ENCODE results near the gene SERGEF.

Gene SERGEF

GRCh38 chr11:17752144-17752543 lies 260.7 kb downstream of the SERGEF start:
- no peak for TF ChIP-seq CTCF (conservative IDR thresholded peaks at IDR 0.05; ENCODE audit: low read depth, low read length)
- DNase-seq (ENCODE audit: low read depth), result no peak
- H3K4me3 ChIP-seq (ENCODE audit: low read length), result no peak overlapping the region

- DNase-seq (ENCODE audit: low read depth), result no peak
- H3K4me3 ChIP-seq (ENCODE audit: low read length), result no peak overlapping the region
- no peak for TF ChIP-seq CTCF (conservative IDR thresholded peaks at IDR 0.05; ENCODE audit: low read depth, low read length)
Observed at GRCh38 chr11:17751558-17751957, 261.3 kb downstream of the SERGEF start.

GRCh38 chr11:17750801-17751165 lies 262.1 kb downstream of the SERGEF start:
- no peak for DNase-seq (ENCODE audit: low read depth)
- no peak for TF ChIP-seq CTCF (conservative IDR thresholded peaks at IDR 0.05; ENCODE audit: low read depth, low read length)
- no peak overlapping the region for H3K4me3 ChIP-seq (ENCODE audit: low read length)

GRCh38 chr11:17750013-17750800 lies 262.6 kb downstream of the SERGEF start:
- no peak for DNase-seq (ENCODE audit: low read depth)
- no peak for TF ChIP-seq CTCF (conservative IDR thresholded peaks at IDR 0.05; ENCODE audit: low read depth, low read length)
- no peak overlapping the region for H3K4me3 ChIP-seq (ENCODE audit: low read length)

- TF ChIP-seq CTCF (conservative IDR thresholded peaks at IDR 0.05; ENCODE audit: low read depth, low read length), result no peak
- no peak for DNase-seq (ENCODE audit: low read depth)
- H3K4me3 ChIP-seq (ENCODE audit: low read length), result no peak overlapping the region
Observed at GRCh38 chr11:17748761-17749721, 263.8 kb downstream of the SERGEF start.

GRCh38 chr11:17748044-17748443 lies 264.8 kb downstream of the SERGEF start:
- no peak for DNase-seq (ENCODE audit: low read depth)
- no peak overlapping the region for H3K4me3 ChIP-seq (ENCODE audit: low read length)
- TF ChIP-seq CTCF (conservative IDR thresholded peaks at IDR 0.05; ENCODE audit: low read depth, low read length), result no peak
